HTERT RPE-1 (cell line): Measurements from ENCODE around the gene HPRT1.

ENCODE experiments used
- in situ Hi-C: fragments of 300-500 bp; cut with MboI; formaldehyde crosslinking; loops from 4 replicates; pipeline ENCODE4 v1.14.3; 2020; ENCODE audit warnings: low sequenced_read_pairs

HPRT1 gene

DNA sequence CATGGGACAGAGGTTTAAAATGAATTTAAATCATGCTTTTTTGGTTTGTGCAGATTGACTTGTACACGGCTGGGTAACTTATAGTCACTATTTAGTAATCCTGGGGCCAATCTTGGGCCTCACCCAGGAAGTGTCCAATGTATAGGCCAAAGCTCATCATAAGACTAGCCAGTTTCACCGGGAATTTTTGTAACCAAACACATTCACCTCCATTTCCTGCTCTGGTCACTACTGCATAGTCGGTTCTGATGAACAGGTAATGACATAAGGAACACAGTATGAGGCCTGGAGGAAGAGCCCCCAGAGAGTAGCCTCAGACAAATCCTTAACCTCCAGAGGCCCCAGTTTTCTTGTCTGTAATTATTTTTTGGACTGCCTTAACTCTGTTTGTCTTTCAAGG lies 81.9 kb downstream of the HPRT1 start:
- in situ Hi-C loops = no loop called here

DNA sequence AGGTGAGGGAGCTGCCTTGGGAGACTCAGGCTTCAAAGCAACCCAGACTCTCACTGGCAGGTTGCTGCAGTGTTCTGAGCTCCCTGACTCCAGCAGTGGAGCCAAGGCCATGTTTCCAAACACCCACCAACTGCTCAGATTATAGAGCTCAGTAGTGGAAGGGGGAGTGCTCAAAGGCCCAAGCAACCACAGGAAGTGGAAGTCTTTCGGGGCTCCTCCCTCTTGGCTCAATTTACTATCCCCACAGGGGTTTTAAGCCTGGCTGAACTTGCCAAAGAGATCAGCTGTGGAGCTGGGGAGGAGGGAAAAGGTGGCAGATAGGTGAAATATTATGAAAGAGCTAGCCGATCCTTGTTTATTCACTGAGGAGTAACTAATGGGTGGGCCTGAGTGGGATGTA lies 82.5 kb downstream of the HPRT1 start:
- in situ Hi-C loops = no loop called here

DNA sequence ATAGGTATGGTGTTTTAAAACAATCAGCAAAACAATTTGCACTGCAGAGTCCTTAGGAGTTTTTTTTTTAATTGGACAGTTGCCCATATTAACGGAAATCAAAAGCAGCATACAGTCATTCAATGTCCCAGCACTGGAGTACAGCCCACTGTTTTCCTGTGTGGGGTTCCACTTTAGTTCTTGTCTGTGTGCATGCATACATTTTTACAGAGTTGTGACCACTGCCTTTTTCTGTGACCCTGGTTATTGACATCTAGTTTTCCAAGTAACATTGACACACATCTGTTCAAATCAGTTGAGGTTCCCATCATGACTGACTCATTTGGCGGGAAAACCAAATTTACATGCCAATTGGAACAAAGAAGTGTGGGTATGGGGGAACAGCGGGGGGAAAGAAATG lies 83.3 kb downstream of the HPRT1 start:
- in situ Hi-C loops = no loop called here

DNA sequence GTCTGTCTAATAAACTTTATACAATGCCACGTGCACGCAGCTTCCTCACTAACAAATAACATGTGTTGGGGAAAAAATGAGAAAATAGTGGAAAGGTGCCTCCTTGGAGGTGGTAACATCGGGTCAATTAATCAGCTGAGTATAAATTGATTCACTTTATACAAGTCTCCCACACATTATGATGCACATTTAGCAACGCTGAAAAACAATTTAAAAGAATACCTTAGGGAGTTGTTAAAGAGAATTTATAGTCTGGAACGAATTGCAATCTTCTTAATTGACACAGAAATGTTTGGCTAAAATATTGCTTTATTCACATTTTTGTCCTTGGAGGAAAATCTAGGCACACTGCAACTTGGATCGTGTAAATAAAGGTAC lies 84.2 kb downstream of the HPRT1 start:
- in situ Hi-C loops = no loop called here

DNA sequence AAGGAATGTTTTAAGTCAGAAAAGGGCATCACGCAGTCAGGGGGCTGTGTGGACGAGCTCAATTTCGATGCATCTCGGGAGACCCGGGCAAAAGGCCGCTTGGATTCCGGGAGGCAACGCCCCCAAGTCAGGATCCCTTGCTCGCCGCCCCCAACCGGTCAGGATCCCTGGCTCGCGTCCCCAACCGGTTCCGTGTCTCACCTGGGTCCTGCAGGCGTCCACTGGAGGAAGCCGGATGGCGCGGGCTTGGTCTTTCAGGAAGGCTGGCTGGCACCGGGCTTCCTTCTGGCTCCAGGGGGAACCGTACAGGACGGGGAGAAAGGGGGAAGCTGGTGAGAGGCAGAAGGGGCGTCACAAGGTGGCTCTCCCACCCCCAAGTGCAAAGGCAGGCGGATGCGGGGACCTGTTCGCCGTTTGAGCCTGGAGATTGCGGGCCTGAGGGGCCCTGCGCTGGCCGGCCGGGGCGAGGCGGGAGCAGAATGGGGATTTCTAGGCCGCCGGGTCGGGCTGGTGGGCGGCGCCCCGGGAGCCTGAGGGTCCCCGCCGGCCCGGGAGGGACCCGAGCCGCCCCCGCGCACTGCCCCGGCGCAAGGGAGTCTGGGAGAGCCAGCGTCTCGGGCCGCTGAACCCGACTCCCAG lies 84.7 kb downstream of the HPRT1 start:
- in situ Hi-C loops = no loop called here

DNA sequence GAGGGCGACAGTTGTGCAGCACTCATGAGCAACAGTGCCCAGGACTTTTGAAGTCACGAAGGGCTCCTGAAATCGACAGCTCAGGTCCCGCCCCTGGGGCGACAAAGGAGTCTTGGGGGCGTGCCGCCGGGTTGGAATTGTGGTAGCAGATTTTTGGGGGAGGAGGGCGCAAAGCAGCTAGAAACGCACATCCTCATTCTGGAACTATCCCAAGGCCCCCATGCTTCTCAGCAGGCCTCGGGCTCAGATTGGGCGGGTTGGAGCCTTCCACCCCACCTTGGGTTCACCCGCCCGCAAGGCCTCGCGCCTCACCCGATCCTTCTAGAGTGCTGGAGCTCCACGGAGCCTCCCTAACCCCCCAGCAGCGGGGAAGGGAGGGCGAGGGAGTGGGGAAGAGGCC lies 85.5 kb downstream of the HPRT1 start:
- in situ Hi-C loops = no loop called here

DNA sequence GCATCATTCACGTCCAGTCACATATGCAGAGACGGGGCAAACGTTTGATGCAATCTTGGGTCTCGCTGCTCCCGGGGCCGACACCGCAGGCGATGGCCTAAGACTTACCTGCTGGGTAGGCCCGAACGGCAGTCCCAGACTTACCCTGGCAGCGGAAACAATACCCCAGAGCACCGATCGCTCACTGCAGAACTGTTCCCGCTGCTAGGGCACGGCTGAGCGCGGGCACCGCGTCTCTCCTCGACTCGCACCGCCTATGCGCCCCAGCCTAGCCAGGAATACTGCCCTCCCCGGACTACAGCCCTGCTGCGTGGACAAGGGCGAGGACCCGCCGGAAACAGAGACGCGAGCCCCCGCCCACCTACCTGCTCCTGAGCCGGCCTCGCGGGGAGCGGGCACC lies 86.2 kb downstream of the HPRT1 start:
- in situ Hi-C loops = no loop called here

DNA sequence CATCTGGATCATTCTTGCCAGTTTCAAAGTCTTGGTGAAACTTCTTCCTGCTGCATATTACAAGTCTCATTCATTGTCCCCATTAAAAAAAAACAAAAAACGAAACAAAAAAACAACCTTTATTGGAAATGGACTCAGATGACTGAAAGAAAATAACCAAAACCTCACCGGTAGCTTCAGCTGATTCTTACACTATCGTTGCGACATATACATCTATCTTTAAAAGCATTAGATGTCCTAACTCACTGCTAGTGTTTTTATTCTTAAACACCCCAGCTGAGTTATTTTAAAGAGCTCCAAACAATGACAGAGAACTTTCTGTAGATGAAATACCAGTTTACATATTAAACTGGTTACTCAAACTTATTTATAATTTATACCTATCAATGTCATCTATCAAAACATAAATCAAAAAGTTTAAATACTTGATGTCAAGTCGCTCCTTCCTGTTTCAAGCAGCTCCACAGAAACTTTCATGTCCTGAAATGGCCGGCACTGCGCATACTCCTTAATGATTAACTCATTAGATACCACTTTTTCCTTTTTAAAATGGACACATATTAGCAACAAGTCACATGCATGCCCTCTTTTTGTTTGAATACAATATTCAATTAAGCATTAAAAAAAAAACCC lies 87.2 kb downstream of the HPRT1 start:
- in situ Hi-C loops = no loop called here

DNA sequence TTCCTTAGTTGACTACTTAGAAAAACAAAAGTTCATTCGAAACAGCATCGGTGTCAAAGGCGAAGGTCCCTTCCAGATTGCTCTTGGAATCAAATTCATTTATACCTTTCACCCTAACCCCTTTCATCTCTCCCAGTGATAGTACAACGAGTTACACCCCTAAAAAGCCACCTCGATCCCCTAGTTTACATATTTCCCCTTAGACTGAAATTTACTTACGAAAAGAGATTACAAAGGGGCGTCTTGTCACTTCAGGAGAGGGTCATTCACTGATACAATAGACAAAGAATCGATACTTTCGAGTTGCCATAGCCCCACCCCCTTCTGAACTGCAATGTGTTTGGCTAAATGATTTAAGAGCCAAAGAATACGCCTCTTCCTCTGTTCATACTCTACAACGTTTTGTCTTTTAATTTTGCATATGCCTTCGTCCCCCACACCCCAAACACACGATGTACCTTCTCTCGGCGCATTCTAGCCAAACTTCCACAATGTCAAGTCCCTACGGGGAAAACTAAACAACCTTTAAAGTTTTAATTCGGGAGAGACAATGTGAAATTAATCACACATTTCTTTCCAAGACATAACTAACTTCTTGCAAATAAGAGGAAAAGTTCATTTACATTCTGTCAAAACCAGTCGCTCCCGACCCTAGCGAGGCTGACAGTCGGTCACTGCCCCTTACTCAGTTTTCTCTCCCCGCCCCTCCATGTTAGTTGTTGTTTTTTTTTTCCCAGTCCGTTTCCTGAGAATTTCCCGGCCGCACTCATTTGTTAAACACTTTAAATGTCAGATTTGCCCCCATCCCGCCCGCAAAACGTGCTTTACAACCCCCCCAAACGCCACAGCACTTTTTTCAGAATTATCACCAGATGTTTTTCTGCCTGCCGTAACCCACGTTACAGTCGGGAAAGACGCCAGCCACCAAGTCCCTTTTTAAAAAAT lies 88.6 kb downstream of the HPRT1 start:
- in situ Hi-C loops = no loop called here
